ENCODE data around the gene FBXO31. TPM values are rescaled to one million over a fixed set of nuclear protein-coding genes. Genes with fewer than 3 reads are reported as not detected.
"Not testable (repeated sequence)": the region's sequence is repeated elsewhere in the genome, so short reads cannot be mapped to it uniquely, and the experiment has no call there.

FBXO31 gene
- polyA plus RNA-seq, 3 donors = 24.0 to 25.9 (median 24.8) TPM

GRCh38 chr16:87365021-87365713 lies 18.4 kb downstream of the FBXO31 start:
- no peak for DNase-seq

GRCh38 chr16:87363771-87364455 lies 19.7 kb downstream of the FBXO31 start:
- no peak for DNase-seq

GRCh38 chr16:87362828-87363559 lies 20.6 kb downstream of the FBXO31 start:
- not testable (repeated sequence) for DNase-seq

- DNase-seq = no peak
Observed at GRCh38 chr16:87361916-87362619, 21.5 kb downstream of the FBXO31 start.

- DNase-seq = no peak
Observed at GRCh38 chr16:87360862-87361610, 22.5 kb downstream of the FBXO31 start.

GRCh38 chr16:87359121-87359520 lies 24.5 kb downstream of the FBXO31 start:
- no peak for DNase-seq

GRCh38 chr16:87358696-87359095 lies 24.9 kb downstream of the FBXO31 start:
- DNase-seq = no peak

GRCh38 chr16:87358250-87358649 lies 25.3 kb downstream of the FBXO31 start:
- no peak for DNase-seq

GRCh38 chr16:87356491-87356853 lies 27.1 kb downstream of the FBXO31 start:
- no peak for DNase-seq

GRCh38 chr16:87353613-87354012 lies 30.0 kb downstream of the FBXO31 start:
- DNase-seq = no peak

- DNase-seq = no peak
Observed at GRCh38 chr16:87352818-87353217, 30.8 kb downstream of the FBXO31 start.

GRCh38 chr16:87351320-87351698 lies 32.3 kb downstream of the FBXO31 start:
- no peak for DNase-seq

- DNase-seq = no peak
Observed at GRCh38 chr16:87350681-87351319, 32.8 kb downstream of the FBXO31 start.

- no peak for DNase-seq
Observed at GRCh38 chr16:87350031-87350430, 33.5 kb downstream of the FBXO31 start.

GRCh38 chr16:87348616-87349157 lies 34.9 kb downstream of the FBXO31 start:
- no peak for DNase-seq

- DNase-seq = no peak
Observed at GRCh38 chr16:87347932-87348615, 35.5 kb downstream of the FBXO31 start.

GRCh38 chr16:87346517-87347060 lies 37.0 kb downstream of the FBXO31 start:
- DNase-seq = no peak

- DNase-seq = no peak
Observed at GRCh38 chr16:87345726-87346424, 37.7 kb downstream of the FBXO31 start.

GRCh38 chr16:87344931-87345631 lies 38.5 kb downstream of the FBXO31 start:
- DNase-seq = no peak
